ENCODE results near the gene CAPNS1.

GRCh38 chr19:36150586-36150985 is 10.7 kb downstream of the CAPNS1 start:
- TF ChIP-seq, protein P1, sequence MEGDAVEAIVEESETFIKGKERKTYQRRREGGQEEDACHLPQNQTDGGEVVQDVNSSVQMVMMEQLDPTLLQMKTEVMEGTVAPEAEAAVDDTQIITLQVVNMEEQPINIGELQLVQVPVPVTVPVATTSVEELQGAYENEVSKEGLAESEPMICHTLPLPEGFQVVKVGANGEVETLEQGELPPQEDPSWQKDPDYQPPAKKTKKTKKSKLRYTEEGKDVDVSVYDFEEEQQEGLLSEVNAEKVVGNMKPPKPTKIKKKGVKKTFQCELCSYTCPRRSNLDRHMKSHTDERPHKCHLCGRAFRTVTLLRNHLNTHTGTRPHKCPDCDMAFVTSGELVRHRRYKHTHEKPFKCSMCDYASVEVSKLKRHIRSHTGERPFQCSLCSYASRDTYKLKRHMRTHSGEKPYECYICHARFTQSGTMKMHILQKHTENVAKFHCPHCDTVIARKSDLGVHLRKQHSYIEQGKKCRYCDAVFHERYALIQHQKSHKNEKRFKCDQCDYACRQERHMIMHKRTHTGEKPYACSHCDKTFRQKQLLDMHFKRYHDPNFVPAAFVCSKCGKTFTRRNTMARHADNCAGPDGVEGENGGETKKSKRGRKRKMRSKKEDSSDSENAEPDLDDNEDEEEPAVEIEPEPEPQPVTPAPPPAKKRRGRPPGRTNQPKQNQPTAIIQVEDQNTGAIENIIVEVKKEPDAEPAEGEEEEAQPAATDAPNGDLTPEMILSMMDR (IDR thresholded peaks at IDR 0.05; ENCODE audit: low read length), result no peak
- no peak for TF ChIP-seq EZH2 (optimal IDR thresholded peaks at IDR 0.05; ENCODE audit: low read depth, low read length)
